GM12878 (cell line): ENCODE data around the gene UNC119.

Experiments
- JUND ChIP-seq: IDR thresholded peaks from 2 replicates; pipeline ENCODE4 v1.6.1; 2012; ENCODE audit warnings: low read depth, mild to moderate bottlenecking, low read length, improper control_type of control experiment, moderate library complexity
- POLR2AphosphoS5 ChIP-seq: IDR thresholded peaks from 2 replicates; pipeline ENCODE4 v1.6.1; 2011; ENCODE audit warnings: mild to moderate bottlenecking, low read length, inconsistent platforms
- SMAD1 ChIP-seq: fragments of 450-650 bp; IDR thresholded peaks from 2 replicates; pipeline ENCODE4 v1.6.1; 2018; ENCODE audit warnings: mild to moderate bottlenecking, low read depth; ENCODE audit not compliant: partially characterized antibody
- SUPT20H ChIP-seq: IDR thresholded peaks from 2 replicates; pipeline ENCODE4 v1.6.1; 2011; ENCODE audit warnings: low read depth, mild to moderate bottlenecking, low read length, moderate library complexity, borderline replicate concordance; ENCODE audit not compliant: control insufficient read depth
- TF ChIP-seq, protein P1 (sequence below): IDR thresholded peaks from 2 replicates; pipeline ENCODE4 v1.6.1; 2012; ENCODE audit warnings: low read depth, low read length, improper control_type of control experiment
- TF ChIP-seq, protein P2 (sequence below), 3 experiments: IDR thresholded peaks in 2 of 3; conservative IDR thresholded peaks in 1 of 3; 2 replicates each; pipeline ENCODE4 v1.5.1; 2011; ENCODE audit warnings: low read depth in 3 of 3, low read length in 3 of 3, mild to moderate bottlenecking in 3 of 3, control low read depth in 2 of 3, moderate library complexity in 2 of 3, inconsistent platforms in 1 of 3, mixed read lengths in 1 of 3; ENCODE audit not compliant: control insufficient read depth in 2 of 3, insufficient read depth in 1 of 3; ENCODE audit errors: extremely low read depth in 1 of 3

DNA sequence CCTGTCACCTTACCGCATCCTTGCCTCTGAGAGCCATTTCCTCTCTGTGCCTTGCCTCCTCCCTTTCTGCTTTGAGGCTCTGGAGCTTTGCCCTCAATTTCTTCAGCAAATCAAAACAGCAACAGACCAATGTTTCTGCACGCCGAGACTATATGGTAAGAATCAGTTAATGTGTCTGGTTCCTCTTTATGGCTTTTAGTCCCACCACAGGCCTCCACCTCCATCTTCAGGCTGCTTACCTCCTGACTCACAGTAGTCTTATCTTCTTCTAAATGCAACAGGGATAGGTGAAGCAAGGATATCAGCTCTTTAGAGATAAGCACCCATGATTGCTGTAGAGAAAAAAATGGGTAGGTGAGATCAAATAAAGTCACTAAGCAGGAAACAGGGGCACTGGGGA lies 33.4 kb upstream of the UNC119 start:
- TF ChIP-seq, protein P1, sequence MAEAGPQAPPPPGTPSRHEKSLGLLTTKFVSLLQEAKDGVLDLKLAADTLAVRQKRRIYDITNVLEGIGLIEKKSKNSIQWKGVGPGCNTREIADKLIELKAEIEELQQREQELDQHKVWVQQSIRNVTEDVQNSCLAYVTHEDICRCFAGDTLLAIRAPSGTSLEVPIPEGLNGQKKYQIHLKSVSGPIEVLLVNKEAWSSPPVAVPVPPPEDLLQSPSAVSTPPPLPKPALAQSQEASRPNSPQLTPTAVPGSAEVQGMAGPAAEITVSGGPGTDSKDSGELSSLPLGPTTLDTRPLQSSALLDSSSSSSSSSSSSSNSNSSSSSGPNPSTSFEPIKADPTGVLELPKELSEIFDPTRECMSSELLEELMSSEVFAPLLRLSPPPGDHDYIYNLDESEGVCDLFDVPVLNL, result no peak
- TF ChIP-seq JUND (no peak), SUPT20H (no peak), SMAD1 (no peak), POLR2AphosphoS5 (no peak)
- TF ChIP-seq, protein P2, sequence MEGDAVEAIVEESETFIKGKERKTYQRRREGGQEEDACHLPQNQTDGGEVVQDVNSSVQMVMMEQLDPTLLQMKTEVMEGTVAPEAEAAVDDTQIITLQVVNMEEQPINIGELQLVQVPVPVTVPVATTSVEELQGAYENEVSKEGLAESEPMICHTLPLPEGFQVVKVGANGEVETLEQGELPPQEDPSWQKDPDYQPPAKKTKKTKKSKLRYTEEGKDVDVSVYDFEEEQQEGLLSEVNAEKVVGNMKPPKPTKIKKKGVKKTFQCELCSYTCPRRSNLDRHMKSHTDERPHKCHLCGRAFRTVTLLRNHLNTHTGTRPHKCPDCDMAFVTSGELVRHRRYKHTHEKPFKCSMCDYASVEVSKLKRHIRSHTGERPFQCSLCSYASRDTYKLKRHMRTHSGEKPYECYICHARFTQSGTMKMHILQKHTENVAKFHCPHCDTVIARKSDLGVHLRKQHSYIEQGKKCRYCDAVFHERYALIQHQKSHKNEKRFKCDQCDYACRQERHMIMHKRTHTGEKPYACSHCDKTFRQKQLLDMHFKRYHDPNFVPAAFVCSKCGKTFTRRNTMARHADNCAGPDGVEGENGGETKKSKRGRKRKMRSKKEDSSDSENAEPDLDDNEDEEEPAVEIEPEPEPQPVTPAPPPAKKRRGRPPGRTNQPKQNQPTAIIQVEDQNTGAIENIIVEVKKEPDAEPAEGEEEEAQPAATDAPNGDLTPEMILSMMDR (IDR thresholded peaks at IDR 0.05 in 2 of 3, conservative IDR thresholded peaks at IDR 0.05 in 1 of 3; ENCODE audit: control insufficient read depth in 2 of 3, extremely low read depth in 1 of 3, insufficient read depth in 1 of 3, low read depth in 3 of 3, low read length in 3 of 3), result no peak
